NOMO-1 treated with DMSO at 0.1 percent for 48 hours (cell line): ENCODE results near the gene FAN1.
A peak's percentile ranks its signal among the peaks of the same experiment; 100 is the strongest.

Experiments
- DNase-seq: peaks from one replicate; lab custom pipeline; 2025; ENCODE audit not compliant: unreplicated experiment; lab: John Stamatoyannopoulos, UW

The FAN1 gene

GRCh38 chr15:30954674-30955073 is 51.0 kb downstream of the FAN1 start:
- no peak for DNase-seq

- DNase-seq = peak; percentile 7
These were observed 52.8 kb downstream of the FAN1 start for GRCh38 chr15:30956216-30957124.

- no peak for DNase-seq
These were observed 54.5 kb downstream of the FAN1 start for GRCh38 chr15:30958219-30958618.

DNA sequence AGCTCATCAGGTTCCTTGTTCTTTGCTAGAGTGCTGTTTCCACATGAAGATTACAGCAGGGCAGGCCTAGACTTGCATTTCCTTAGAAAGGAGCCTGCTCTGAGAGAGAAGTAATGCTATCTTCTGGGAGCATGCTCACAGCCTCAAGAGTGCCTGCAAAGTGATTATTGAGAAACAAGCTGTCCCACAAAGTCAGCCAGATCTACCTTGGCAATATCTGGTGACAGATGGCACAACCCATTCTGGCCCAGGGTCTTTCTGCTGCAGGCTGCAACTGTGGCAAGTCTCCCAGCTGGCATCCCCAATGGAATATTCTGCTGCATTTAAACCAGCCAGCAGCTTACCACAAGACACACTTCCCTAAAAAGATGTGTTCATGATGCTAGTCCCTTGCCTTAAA is 58.4 kb downstream of the FAN1 start:
- peak; percentile 55 for DNase-seq

- no peak for DNase-seq
These were observed 58.9 kb downstream of the FAN1 start for GRCh38 chr15:30962659-30963058.

- no peak for DNase-seq
These were observed 60.0 kb downstream of the FAN1 start for GRCh38 chr15:30963681-30964080.

GRCh38 chr15:30969724-30970123 is 66.0 kb downstream of the FAN1 start:
- DNase-seq = no peak

DNA sequence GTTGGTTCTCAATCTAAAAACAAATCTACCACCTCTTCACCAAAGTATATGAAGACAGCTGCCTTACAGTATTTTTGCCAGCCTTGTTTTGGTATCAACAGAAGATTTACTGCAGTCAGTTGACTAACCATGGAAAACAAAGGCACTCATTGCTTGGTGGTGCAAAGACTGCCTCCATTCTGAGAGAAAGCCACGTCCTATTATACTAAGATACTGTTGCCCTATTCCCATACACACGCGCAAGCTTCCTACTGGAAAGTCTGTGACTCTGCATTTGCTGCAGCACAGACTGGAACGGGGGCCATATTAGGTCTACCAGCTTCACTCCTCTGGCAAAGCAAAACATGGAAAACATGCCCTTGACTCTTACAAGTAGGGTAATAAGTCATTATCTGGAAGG is 69.7 kb downstream of the FAN1 start:
- DNase-seq = no peak

DNA sequence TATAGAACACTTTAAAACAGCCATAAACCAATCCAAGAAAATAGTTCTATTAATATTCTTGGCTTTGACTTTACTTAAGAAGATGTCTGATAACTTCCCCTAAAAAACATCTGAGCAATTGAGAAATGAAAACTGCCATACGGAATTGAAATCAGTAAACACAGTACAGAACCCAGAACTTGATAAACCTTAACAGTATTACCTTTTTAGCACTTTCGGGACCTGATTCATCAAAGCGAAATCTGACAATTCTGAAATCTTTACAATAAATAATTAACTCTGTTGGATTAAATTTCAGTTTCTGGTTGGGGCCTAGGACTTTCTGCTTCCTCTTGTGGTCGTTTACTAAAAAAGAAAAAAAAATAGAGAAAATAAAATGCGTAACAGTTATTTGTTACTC is 70.4 kb downstream of the FAN1 start:
- peak; percentile 4 for DNase-seq

GRCh38 chr15:30978328-30978727 is 74.6 kb downstream of the FAN1 start:
- DNase-seq = no peak

- DNase-seq = peak; percentile 83
These were observed 75.7 kb downstream of the FAN1 start for GRCh38 chr15:30979457-30979856.

- no peak for DNase-seq
These were observed 80.4 kb downstream of the FAN1 start for GRCh38 chr15:30984118-30984517.

- DNase-seq = no peak
These were observed 80.8 kb downstream of the FAN1 start for GRCh38 chr15:30984542-30984941.

DNA sequence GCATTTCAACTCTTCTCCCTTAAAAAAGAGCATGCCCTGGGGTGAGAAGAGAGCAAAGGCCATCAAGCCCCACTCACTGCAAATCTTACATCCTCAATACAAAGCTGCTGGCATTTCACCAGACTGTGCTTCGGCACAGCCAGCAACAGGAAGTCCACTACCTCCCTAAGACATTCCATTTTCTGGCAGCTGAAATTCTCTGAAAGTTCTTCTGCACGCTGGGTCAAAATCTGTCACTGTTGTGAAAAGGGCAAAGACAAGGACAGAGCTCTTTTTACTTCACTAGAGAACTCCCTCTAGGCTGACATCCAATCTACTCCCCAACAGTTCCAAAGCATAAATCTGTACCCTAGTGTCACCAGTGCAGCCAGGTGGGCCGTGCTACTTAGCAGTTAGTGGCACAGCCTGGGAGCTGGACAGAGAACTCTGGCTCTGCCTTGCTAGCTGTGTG is 81.4 kb downstream of the FAN1 start:
- DNase-seq = no peak

DNA sequence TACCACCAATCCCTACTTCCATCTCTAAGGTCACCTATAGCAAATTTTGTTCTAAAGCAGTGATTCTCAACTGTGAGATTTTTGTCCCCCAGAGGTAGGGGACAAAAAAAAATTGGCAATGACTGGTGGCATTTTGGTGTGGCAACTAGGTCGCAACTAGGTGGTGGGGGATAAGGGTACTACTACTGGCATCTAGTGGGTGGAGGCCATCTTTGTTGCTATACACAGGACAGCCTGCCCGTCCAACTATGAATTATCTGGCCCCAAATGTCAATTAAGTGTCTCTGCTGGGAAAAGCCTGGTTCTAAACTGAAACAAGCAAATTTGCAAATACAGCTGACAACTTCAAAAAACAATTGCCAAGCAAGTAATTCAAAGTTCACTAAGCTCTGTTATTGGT is 86.3 kb downstream of the FAN1 start:
- DNase-seq = peak; percentile 38

DNA sequence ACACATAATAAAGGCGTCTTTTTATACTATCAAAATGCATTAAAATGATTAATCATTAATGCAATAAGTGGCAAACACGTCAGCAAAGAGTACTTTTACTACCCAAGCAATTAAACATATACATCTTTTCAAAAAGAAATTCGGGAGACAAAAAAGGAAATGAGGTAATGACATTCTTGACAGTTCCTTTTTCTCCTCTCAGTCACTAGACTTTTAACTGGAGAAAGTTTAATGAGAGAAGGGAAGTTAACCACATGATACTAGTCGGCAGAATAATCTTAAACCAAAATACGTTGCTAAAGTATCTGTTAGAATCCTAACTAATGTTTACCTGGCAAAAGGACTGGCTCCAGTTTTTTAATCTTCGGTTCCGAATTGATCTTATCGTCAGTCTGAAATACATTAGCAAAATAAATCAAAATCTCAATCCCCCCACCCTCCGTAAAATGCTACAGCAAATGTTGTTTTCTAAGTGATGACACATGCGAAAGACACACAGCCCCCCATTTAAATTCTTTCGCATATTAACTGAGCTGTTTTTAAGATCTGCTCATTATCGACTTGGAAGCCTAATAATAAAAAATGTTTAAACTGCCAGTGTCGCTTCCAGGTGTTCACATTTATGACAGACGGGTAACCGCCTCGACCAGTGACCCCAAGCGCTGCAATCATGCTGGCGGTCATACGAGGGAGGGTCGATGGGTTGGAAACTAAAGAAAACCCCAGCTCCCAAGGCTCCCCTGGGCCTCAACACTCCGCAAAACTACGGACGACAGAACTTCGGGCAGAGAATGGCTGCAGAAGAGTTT is 86.9 kb downstream of the FAN1 start:
- peak; percentile 76 for DNase-seq

DNA sequence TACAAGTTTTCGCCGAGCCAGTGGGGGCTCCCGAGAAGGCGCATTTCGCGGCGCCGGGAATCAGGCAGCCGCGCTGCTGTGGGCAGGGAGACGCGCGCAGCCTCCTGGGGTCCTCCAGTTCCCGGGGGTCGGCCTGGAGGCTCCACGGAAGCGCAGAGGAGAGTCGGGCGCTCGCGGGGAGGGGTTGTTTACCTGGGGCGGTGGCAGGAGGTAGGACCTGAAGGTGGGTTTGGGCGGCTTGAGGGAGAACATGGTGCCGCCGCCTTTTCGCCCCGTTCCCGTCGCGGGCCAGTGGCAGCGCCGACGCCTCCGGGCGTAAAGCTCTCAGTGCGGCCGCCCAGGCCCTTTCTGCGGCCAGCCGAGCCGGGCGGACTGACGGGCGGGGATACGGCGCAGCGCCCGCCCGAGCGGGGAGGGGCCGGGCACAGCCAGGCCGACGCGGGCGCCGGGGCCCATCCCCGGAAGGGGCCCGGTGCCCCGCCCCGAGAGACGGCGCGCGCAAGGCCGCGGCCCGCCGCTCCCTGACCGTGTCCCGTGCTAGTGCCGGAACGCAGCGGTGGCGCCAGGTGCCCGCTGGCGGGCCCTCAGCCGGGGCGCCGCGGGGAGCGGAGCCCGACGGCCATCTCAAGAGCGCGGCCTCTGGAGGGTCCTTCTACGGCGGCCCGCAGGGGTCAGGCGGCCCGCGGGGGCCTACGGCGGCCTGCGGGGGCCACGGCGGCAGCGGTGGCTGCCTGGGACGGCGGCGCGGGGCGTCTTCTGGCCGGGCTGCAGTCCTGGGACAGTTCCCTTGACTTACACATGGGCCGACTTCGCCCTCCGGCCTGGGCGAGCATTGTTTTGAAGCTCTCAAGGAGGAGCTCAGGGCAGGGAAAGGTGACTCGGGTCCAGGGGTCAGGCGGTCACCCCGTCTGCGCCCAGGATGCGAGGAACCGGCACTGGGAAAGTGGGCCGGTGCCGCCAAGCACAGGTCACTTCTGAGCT is 87.8 kb downstream of the FAN1 start, which contains the start of gene MTMR10:
MTMR10 (minus strand) TSS at position 374 of the 981 bp plus-strand sequence; CDS start at position 252, 122 bp downstream.
- DNase-seq = peak; percentile 79

DNA sequence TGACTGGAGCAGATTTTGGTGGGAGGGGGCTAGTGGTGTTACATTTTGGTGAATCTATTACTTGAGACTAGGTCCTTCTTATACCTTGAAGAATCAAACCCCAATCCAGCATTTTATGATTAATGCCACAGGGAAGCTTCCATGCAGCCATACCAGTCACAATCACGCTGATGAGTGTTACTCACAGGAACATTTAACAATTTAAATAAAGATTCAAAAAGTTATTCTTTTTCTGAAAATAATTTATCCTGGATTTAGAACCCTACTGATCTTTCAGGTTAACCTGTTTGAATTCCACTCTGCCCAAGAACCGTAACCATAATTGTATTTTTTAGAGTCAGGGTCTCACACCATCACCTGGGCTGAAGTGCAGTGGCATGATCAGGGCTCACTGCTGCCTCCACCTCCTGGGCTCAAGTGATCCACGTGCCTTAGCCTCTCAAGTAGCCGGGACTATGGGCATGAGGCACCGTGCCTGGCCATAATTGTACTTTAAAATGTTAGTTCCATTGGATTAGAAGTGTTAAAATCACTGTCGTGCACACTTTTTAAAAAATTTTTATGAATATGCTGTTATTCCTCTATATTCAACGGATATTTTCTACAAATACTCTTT is 88.6 kb downstream of the FAN1 start:
- no peak for DNase-seq
